Stimulated activated naive CD8-positive, alpha-beta T cell treated with anti-CD3 and anti-CD28 coated beads, Interleukin-15, Interleukin-2, amounts not matched to agents 100 ng/mL and 50 ng/mL, for 24 hours (primary cell): ENCODE data around the gene PLA2G15.
A peak's percentile ranks its signal among the peaks of the same experiment; 100 is the strongest.
"Not testable (repeated sequence)": the region's sequence is repeated elsewhere in the genome, so short reads cannot be mapped to it uniquely, and the experiment has no call there.

Experiments
- H3K27ac Mint-ChIP-seq: one replicate; pipeline ENCODE4 v1.8.0; 2021; ENCODE audit warnings: mild to moderate bottlenecking, mixed read lengths
- H3K27me3 Mint-ChIP-seq: one replicate; pipeline ENCODE4 v1.8.0; 2021; ENCODE audit warnings: mixed read lengths
- H3K36me3 Mint-ChIP-seq: one replicate; pipeline ENCODE4 v1.8.0; 2021; ENCODE audit warnings: low read depth, mixed read lengths
- H3K4me1 Mint-ChIP-seq: one replicate; pipeline ENCODE4 v1.8.0; 2021; ENCODE audit warnings: low read depth, mixed read lengths
- H3K4me3 Mint-ChIP-seq: one replicate; pipeline ENCODE4 v1.8.0; 2021; ENCODE audit warnings: mild to moderate bottlenecking, mixed read lengths
- H3K9me3 Mint-ChIP-seq: one replicate; pipeline ENCODE4 v1.8.0; 2021; ENCODE audit warnings: mixed read lengths

The PLA2G15 gene

GRCh38 chr16:68288252-68288650, 43.1 kb downstream of the PLA2G15 start:
- Mint-ChIP-seq H3K27me3 (no peaks in the 10 kb centered on the region), H3K4me1 (peaks cover 97% of the 10 kb centered on the region), H3K4me3 (peak overlapping the region; percentile 50), H3K9me3 (no peaks in the 10 kb centered on the region), H3K36me3 (peaks cover 67% of the 10 kb centered on the region), H3K27ac (peak overlapping the region; percentile 92)

- peaks cover 66% of the 10 kb centered on the region for H3K36me3 Mint-ChIP-seq
- not testable (repeated sequence) for H3K4me3 Mint-ChIP-seq
- peak overlapping the region; percentile 92 for H3K27ac Mint-ChIP-seq
These were observed 43.6 kb downstream of the PLA2G15 start for GRCh38 chr16:68288796-68289195.

GRCh38 chr16:68289202-68289601, 44.0 kb downstream of the PLA2G15 start:
- peaks cover 68% of the 10 kb centered on the region for H3K36me3 Mint-ChIP-seq
- H3K9me3 Mint-ChIP-seq, result no peaks in the 10 kb centered on the region
- no peaks in the 10 kb centered on the region for H3K27me3 Mint-ChIP-seq
- peaks cover 95% of the 10 kb centered on the region for H3K4me1 Mint-ChIP-seq
- H3K27ac Mint-ChIP-seq, result peak overlapping the region; percentile 92
- H3K4me3 Mint-ChIP-seq, result peak overlapping the region; percentile 40

More at GRCh38 chr16:68288796-68289195, 43.6 kb downstream of the PLA2G15 start:
- H3K9me3 Mint-ChIP-seq, H3K27me3 Mint-ChIP-seq: not testable (repeated sequence)
- peaks cover 97% of the 10 kb centered on the region for H3K4me1 Mint-ChIP-seq

GRCh38 chr16:68289621-68290329, 44.6 kb downstream of the PLA2G15 start:
- peaks cover 65% of the 10 kb centered on the region for H3K36me3 Mint-ChIP-seq
- peak overlapping the region; percentile 40 for H3K4me3 Mint-ChIP-seq
- peaks cover 91% of the 10 kb centered on the region for H3K4me1 Mint-ChIP-seq
- no peaks in the 10 kb centered on the region for H3K9me3 Mint-ChIP-seq
- H3K27ac Mint-ChIP-seq, result peak overlapping the region; percentile 92
- H3K27me3 Mint-ChIP-seq, result no peaks in the 10 kb centered on the region

- peak overlapping the region; percentile 92 for H3K27ac Mint-ChIP-seq
- H3K4me3 Mint-ChIP-seq, result peak overlapping the region; percentile 40
- no peaks in the 10 kb centered on the region for H3K9me3 Mint-ChIP-seq
- no peaks in the 10 kb centered on the region for H3K27me3 Mint-ChIP-seq
- peaks cover 67% of the 10 kb centered on the region for H3K36me3 Mint-ChIP-seq
- peaks cover 84% of the 10 kb centered on the region for H3K4me1 Mint-ChIP-seq
These were observed 45.3 kb downstream of the PLA2G15 start for GRCh38 chr16:68290450-68290849.

GRCh38 chr16:68291227-68291626, 46.1 kb downstream of the PLA2G15 start:
- peak overlapping the region; percentile 40 for H3K4me3 Mint-ChIP-seq
- no peaks in the 10 kb centered on the region for H3K27me3 Mint-ChIP-seq
- peaks cover 77% of the 10 kb centered on the region for H3K4me1 Mint-ChIP-seq
- no peaks in the 10 kb centered on the region for H3K9me3 Mint-ChIP-seq
- H3K36me3 Mint-ChIP-seq, result peaks cover 70% of the 10 kb centered on the region
- peak overlapping the region; percentile 92 for H3K27ac Mint-ChIP-seq

GRCh38 chr16:68292425-68292824, 47.3 kb downstream of the PLA2G15 start:
- H3K4me1 Mint-ChIP-seq, result peaks cover 65% of the 10 kb centered on the region
- no peaks in the 10 kb centered on the region for H3K27me3 Mint-ChIP-seq
- peak overlapping the region; percentile 92 for H3K27ac Mint-ChIP-seq
- H3K4me3 Mint-ChIP-seq, result no peak overlapping the region
- H3K9me3 Mint-ChIP-seq, result no peaks in the 10 kb centered on the region
- H3K36me3 Mint-ChIP-seq, result peaks cover 70% of the 10 kb centered on the region

- H3K27ac Mint-ChIP-seq, result peak overlapping the region; percentile 50
- peaks cover 75% of the 10 kb centered on the region for H3K36me3 Mint-ChIP-seq
- no peaks in the 10 kb centered on the region for H3K27me3 Mint-ChIP-seq
- no peak overlapping the region for H3K4me3 Mint-ChIP-seq
- H3K9me3 Mint-ChIP-seq, result no peaks in the 10 kb centered on the region
- peaks cover 26% of the 10 kb centered on the region for H3K4me1 Mint-ChIP-seq
These were observed 51.1 kb downstream of the PLA2G15 start for GRCh38 chr16:68296291-68296690.

- Mint-ChIP-seq H3K4me1 (peaks cover 22% of the 10 kb centered on the region), H3K27me3 (no peaks in the 10 kb centered on the region), H3K36me3 (peaks cover 75% of the 10 kb centered on the region), H3K27ac (peak overlapping the region; percentile 50), H3K9me3 (no peaks in the 10 kb centered on the region), H3K4me3 (no peak overlapping the region)
These were observed 51.5 kb downstream of the PLA2G15 start for GRCh38 chr16:68296693-68297092.

- H3K9me3 Mint-ChIP-seq, result no peaks in the 10 kb centered on the region
- H3K4me3 Mint-ChIP-seq, result no peak overlapping the region
- H3K36me3 Mint-ChIP-seq, result peaks cover 75% of the 10 kb centered on the region
- H3K27ac Mint-ChIP-seq, result peak overlapping the region; percentile 14
- no peaks in the 10 kb centered on the region for H3K27me3 Mint-ChIP-seq
- H3K4me1 Mint-ChIP-seq, result peaks cover 12% of the 10 kb centered on the region
These were observed 52.7 kb downstream of the PLA2G15 start for GRCh38 chr16:68297908-68298307.

GRCh38 chr16:68298312-68298711, 53.1 kb downstream of the PLA2G15 start:
- Mint-ChIP-seq H3K27me3 (no peaks in the 10 kb centered on the region), H3K36me3 (peaks cover 75% of the 10 kb centered on the region), H3K9me3 (no peaks in the 10 kb centered on the region), H3K27ac (no peak overlapping the region), H3K4me1 (peaks cover 9% of the 10 kb centered on the region), H3K4me3 (no peak overlapping the region)

GRCh38 chr16:68298907-68299561, 53.9 kb downstream of the PLA2G15 start:
- Mint-ChIP-seq H3K27me3 (no peaks in the 10 kb centered on the region), H3K4me3 (no peak overlapping the region), H3K27ac (peak overlapping the region; percentile 62), H3K4me1 (peaks cover 4% of the 10 kb centered on the region), H3K36me3 (peaks cover 76% of the 10 kb centered on the region), H3K9me3 (no peaks in the 10 kb centered on the region)

GRCh38 chr16:68299571-68300453, 54.6 kb downstream of the PLA2G15 start:
- Mint-ChIP-seq H3K27me3 (no peaks in the 10 kb centered on the region), H3K9me3 (no peaks in the 10 kb centered on the region), H3K27ac (peak overlapping the region; percentile 62), H3K36me3 (peaks cover 74% of the 10 kb centered on the region), H3K4me3 (no peak overlapping the region), H3K4me1 (no peaks in the 10 kb centered on the region)

- peak overlapping the region; percentile 49 for H3K27ac Mint-ChIP-seq
- H3K36me3 Mint-ChIP-seq, result peaks cover 77% of the 10 kb centered on the region
- no peaks in the 10 kb centered on the region for H3K9me3 Mint-ChIP-seq
- H3K4me3 Mint-ChIP-seq, result no peak overlapping the region
- H3K4me1 Mint-ChIP-seq, result no peaks in the 10 kb centered on the region
- no peaks in the 10 kb centered on the region for H3K27me3 Mint-ChIP-seq
These were observed 55.7 kb downstream of the PLA2G15 start for GRCh38 chr16:68300734-68301459.
